ENCODE data around the gene CNNM3. TPM values are rescaled to one million over a fixed set of nuclear protein-coding genes. Genes with fewer than 3 reads are reported as not detected.
"Not testable (repeated sequence)": the region's sequence is repeated elsewhere in the genome, so short reads cannot be mapped to it uniquely, and the experiment has no call there.

Gene CNNM3
- total RNA-seq, 1 donor from 2014 or later = 29.0 TPM

- no peaks in the 10 kb centered on the region for H3K9me3 ChIP-seq
- no peaks in the 10 kb centered on the region for H3K36me3 ChIP-seq
- intact Hi-C loops (cut with DNase I) = no loop called here
- DNase-seq (no peak), ATAC-seq (no peak)
- H3K4me3 ChIP-seq = no peak overlapping the region
- peak overlapping the region; percentile 38 for H3K27ac ChIP-seq
- peaks cover 21% of the 10 kb centered on the region for H3K4me1 ChIP-seq
- TF ChIP-seq CTCF (IDR thresholded peaks at IDR 0.05) = no peak
- H3K27me3 ChIP-seq (ENCODE audit: low read depth) = no peaks in the 10 kb centered on the region
These were observed 28.7 kb upstream of the CNNM3 start for GRCh38 chr2:96787411-96787810.

- ATAC-seq = peak; percentile 67
- peak overlapping the region; percentile 34 for H3K27ac ChIP-seq
- no peak for TF ChIP-seq CTCF (IDR thresholded peaks at IDR 0.05)
- DNase-seq = no peak
- no peak overlapping the region for H3K4me3 ChIP-seq
- H3K4me1 ChIP-seq = peaks cover 21% of the 10 kb centered on the region
- H3K36me3 ChIP-seq = no peaks in the 10 kb centered on the region
- no peaks in the 10 kb centered on the region for H3K9me3 ChIP-seq
- intact Hi-C loops (cut with DNase I) = no loop called here
- no peaks in the 10 kb centered on the region for H3K27me3 ChIP-seq (ENCODE audit: low read depth)
These were observed 27.4 kb upstream of the CNNM3 start for GRCh38 chr2:96788442-96789244.

- Histone ChIP-seq H3K9me3 (no peaks in the 10 kb centered on the region), H3K4me1 (peaks cover 21% of the 10 kb centered on the region), H3K27ac (no peak overlapping the region), H3K4me3 (no peak overlapping the region), H3K36me3 (no peaks in the 10 kb centered on the region), H3K27me3 (ENCODE audit: low read depth) (no peaks in the 10 kb centered on the region)
- intact Hi-C loops (cut with DNase I) = no loop called here
- ATAC-seq = no peak
- DNase-seq = no peak
- TF ChIP-seq CTCF (IDR thresholded peaks at IDR 0.05) = no peak
These were observed 26.8 kb upstream of the CNNM3 start for GRCh38 chr2:96789245-96789617.

GRCh38 chr2:96792772-96793749 lies 23.0 kb upstream of the CNNM3 start:
- no peak overlapping the region for H3K27ac ChIP-seq
- ATAC-seq (peak; percentile 78 to 87), DNase-seq (peak; percentile 42)
- peaks cover 13% of the 10 kb centered on the region for H3K36me3 ChIP-seq
- no peaks in the 10 kb centered on the region for H3K27me3 ChIP-seq (ENCODE audit: low read depth)
- no peak for TF ChIP-seq CTCF (IDR thresholded peaks at IDR 0.05)
- no peak overlapping the region for H3K4me3 ChIP-seq
- intact Hi-C loops (cut with DNase I) = no loop called here
- peaks cover 8% of the 10 kb centered on the region for H3K4me1 ChIP-seq
- H3K9me3 ChIP-seq = no peaks in the 10 kb centered on the region

- no peaks in the 10 kb centered on the region for H3K27me3 ChIP-seq (ENCODE audit: low read depth)
- H3K36me3 ChIP-seq = peaks cover 32% of the 10 kb centered on the region
- no peak for DNase-seq
- no peak overlapping the region for H3K27ac ChIP-seq
- no peaks in the 10 kb centered on the region for H3K4me1 ChIP-seq
- no peak for TF ChIP-seq CTCF (IDR thresholded peaks at IDR 0.05)
- intact Hi-C loops (cut with DNase I) = no loop called here
- no peak for ATAC-seq
- no peaks in the 10 kb centered on the region for H3K9me3 ChIP-seq
- H3K4me3 ChIP-seq = no peak overlapping the region
These were observed 21.0 kb upstream of the CNNM3 start for GRCh38 chr2:96795076-96795475.

GRCh38 chr2:96796497-96796896 lies 19.6 kb upstream of the CNNM3 start:
- H3K4me3 ChIP-seq; ATAC-seq; H3K27me3 ChIP-seq (ENCODE audit: low read depth); H3K9me3 ChIP-seq; DNase-seq; H3K4me1 ChIP-seq; intact Hi-C loops (cut with DNase I); H3K27ac ChIP-seq: not testable (repeated sequence)
- H3K36me3 ChIP-seq = peaks cover 32% of the 10 kb centered on the region

Data from lower lobe of right lung (tissue), 2 donors.